ENCODE measurements around the gene USP17L27. TPM values are rescaled to one million over a fixed set of nuclear protein-coding genes. Genes with fewer than 3 reads are reported as not detected.

Gene USP17L27
- total RNA-seq: not detected in 2 replicates

GRCh38 chr4:9343848-9344247 is at the start of gene USP17L27:
USP17L27 (plus strand) TSS chr4:9344148; CDS start chr4:9344148, 0 bp downstream.

GRCh38 chr4:9324865-9325264 is 19.1 kb upstream of the USP17L27 start, which contains the start of gene USP17L24:
USP17L24 (plus strand) TSS chr4:9325165; CDS start chr4:9325165, 0 bp downstream.

GRCh38 chr4:9329611-9330010 is 14.3 kb upstream of the USP17L27 start, which contains the start of gene USP17L25:
USP17L25 (plus strand) TSS chr4:9329911; CDS start chr4:9329911, 0 bp downstream.

GRCh38 chr4:9334358-9334757 is 9.6 kb upstream of the USP17L27 start, which contains the start of gene USP17L26:
USP17L26 (plus strand) TSS chr4:9334658; CDS start chr4:9334658, 0 bp downstream.

GRCh38 chr4:9339103-9339502 is 4.8 kb upstream of the USP17L27 start, which contains the start of gene USP17L5:
USP17L5 (plus strand) TSS chr4:9339403; CDS start chr4:9339403, 0 bp downstream.

GRCh38 chr4:9348593-9348992 is 4.6 kb downstream of the USP17L27 start, which contains the start of gene USP17L28:
USP17L28 (plus strand) TSS chr4:9348893; CDS start chr4:9348893, 0 bp downstream.

GRCh38 chr4:9353338-9353737 is 9.4 kb downstream of the USP17L27 start, which contains the start of gene USP17L29:
USP17L29 (plus strand) TSS chr4:9353638; CDS start chr4:9353638, 0 bp downstream.

GRCh38 chr4:9362829-9363228 is 18.9 kb downstream of the USP17L27 start, which contains the start of gene USP17L30:
USP17L30 (plus strand) TSS chr4:9363129; CDS start chr4:9363129, 0 bp downstream.

Other genes starting within 250 kb of the USP17L27 start
- gene FAM90A26, start 173.7 kb upstream of the USP17L27 start, total RNA-seq: not detected in 2 replicates
- gene USP17L10, start 133.5 kb upstream of the USP17L27 start, total RNA-seq: not detected in 2 replicates
- gene USP17L11, start 128.7 kb upstream of the USP17L27 start, total RNA-seq: not detected in 2 replicates
- not detected in 2 replicates for gene USP17L12, start 124.0 kb upstream of the USP17L27 start, total RNA-seq
- not detected in 2 replicates for gene USP17L13, start 119.3 kb upstream of the USP17L27 start, total RNA-seq
- gene USP17L15, start 109.8 kb upstream of the USP17L27 start, total RNA-seq: not detected in 2 replicates
- not detected in 2 replicates for gene USP17L17, start 100.3 kb upstream of the USP17L27 start, total RNA-seq
- not detected in 2 replicates for gene USP17L18, start 95.5 kb upstream of the USP17L27 start, total RNA-seq
- not detected in 2 replicates for gene USP17L19, start 90.8 kb upstream of the USP17L27 start, total RNA-seq
- gene USP17L20, start 86.0 kb upstream of the USP17L27 start, total RNA-seq: not detected in 2 replicates
- not detected in 2 replicates for gene USP17L21, start 81.3 kb upstream of the USP17L27 start, total RNA-seq
- gene USP17L22, start 76.5 kb upstream of the USP17L27 start, total RNA-seq: not detected in 2 replicates
- not detected in 2 replicates for gene USP17L24, start 19.0 kb upstream of the USP17L27 start, total RNA-seq
- gene USP17L25, start 14.2 kb upstream of the USP17L27 start, total RNA-seq: not detected in 2 replicates
- not detected in 2 replicates for gene USP17L26, start 9.5 kb upstream of the USP17L27 start, total RNA-seq
- not detected in 2 replicates for gene USP17L5, start 4.7 kb upstream of the USP17L27 start, total RNA-seq
- gene USP17L28, start 4.7 kb downstream of the USP17L27 start, total RNA-seq: not detected in 2 replicates
- gene USP17L29, start 9.5 kb downstream of the USP17L27 start, total RNA-seq: not detected in 2 replicates
- gene USP17L30, start 19.0 kb downstream of the USP17L27 start, total RNA-seq: not detected in 2 replicates
- gene DEFB131A, start 100.3 kb downstream of the USP17L27 start, total RNA-seq: not detected in 2 replicates